GM21619 (cell line): ENCODE data around the gene TRIM47.

Source experiments
- ATAC-seq: cut with Tn5 transposase; IDR thresholded peaks from one replicate; pipeline ENCODE4 v1.9.1; 2021; ENCODE audit not compliant: unreplicated experiment

The TRIM47 gene

DNA sequence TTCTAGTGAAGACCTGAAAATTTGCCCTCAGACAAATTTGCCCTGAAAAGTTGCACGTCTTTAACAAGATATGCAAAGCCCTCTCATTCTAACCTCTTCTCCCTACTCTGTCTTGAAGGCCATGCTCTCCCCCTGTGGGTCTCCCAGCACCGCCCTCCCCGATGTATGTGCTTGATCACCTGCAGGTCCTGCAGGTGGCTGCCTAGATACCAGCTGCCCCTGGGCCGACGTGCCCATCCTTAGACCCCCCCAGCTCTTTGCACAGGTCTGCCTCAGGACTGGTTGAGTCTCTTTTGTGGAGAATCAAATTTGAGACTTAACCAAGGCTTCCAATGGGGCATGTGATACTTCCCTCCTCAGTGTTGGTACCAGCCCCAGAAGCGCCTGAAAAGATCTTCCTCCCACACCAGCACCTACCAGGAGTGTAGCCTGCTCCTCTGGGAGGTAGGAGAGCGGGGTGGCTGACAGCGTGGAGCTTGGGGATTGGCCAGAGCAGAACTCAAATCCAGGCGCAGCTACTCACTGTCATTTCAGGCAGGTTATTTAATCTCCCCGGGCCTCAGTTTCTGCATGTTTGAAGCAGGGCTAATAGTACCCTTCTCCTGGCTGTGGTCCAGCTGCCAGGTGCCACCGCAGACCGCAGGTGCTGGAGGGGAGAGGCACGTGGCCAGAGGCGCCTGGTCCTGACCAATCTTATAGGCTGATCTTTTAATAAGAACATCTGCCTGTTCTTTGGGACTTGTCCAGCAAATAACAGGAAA lies 30.9 kb upstream of the TRIM47 start:
- ATAC-seq, result no peak

DNA sequence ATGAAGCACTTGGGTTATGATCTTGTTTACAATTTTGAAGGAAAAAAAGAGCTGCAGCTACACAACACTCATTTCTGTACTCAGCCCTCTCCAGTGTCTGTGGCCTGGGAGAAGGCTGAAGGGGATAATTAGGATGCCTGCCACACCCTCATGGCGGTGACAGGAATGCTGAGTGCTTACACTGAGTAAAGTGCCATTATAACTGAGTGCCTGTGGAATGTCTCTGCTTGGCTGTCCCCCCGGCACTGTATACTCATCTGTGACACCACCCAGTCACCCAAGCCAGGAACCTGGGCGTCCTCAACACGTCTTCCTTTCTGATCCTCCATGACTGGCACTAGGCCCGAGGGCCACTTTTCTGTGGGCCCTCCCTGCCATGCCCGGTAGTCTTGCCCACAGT lies 29.8 kb upstream of the TRIM47 start:
- ATAC-seq, result no peak

DNA sequence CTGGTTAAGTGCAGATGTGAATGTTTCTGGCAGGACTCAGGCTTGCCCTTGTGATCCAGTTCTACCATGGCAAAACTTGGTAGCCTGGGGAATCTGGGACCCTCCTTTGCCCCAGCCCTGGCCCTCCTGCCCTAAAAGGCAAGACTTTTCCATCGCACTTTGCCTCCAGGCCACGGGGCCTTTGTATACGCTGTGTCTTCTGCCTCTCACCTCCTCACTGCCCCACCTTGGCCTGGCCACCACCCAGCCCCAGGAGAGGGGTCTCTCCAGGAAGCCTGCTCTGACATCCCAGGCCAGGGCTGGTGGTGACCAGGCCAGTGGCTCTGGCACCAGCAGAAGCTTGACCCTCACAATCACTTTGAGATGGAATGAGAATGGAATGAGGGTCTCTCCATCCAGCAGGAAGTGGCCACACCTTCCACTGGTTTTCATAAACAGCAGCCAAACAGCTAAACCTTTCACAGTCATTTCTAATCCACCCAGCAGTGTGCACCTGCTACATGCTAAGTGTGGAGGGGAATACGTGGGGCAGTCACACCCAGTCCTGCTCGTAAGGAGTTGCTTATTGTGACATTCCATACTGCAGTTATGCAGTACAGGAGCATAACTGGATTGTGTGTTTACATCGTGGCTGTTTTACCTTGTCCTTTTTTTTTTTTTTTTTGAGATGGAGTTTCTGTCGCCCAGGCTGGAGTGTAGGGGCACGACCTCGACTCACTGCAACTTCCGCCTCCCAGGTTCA lies 27.9 kb upstream of the TRIM47 start:
- no peak for ATAC-seq

DNA sequence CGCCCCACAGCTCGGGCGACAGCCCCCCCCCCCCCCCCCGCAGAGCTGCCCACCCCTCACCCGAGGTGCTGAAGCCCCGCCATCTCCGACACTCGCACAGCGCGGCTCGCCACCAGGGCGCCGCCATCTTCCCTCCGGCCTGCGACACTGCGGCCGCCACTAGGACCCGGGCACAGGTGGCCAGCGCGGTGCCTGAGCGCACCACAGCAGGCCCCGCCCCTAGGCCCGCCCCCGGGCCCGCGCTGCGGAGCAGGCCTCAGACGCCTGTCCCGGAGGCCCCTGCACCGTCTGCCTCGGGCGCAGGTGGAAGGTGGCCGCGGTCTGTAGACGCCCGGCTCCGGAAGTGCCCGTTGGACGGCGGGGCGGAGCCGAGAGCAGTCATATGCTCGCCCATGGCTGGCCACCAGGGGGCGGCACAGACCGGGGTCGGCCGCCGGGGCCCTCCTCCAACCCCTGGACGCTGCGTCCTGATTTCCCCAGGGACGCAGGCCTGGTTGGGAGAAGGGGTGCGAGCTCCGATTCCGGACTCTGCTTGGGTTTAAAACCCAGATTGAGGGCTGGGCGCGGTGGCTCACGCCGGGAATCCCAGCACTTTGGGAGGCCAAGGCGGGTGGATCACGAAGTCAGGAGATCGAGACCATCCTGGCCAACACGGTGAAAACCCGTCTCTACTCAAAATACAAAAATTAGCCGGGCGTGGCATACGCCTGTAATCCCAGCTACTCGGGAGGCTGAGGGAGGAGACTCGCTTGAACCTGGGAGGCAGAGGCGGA lies 26.6 kb upstream of the TRIM47 start, which contains the start of gene MRPL38:
Gene MRPL38 (minus strand): TSS at position 136 of the 773 bp plus-strand sequence. CDS start 9 bp downstream, at position 127.
- ATAC-seq, result peak; percentile 89

DNA sequence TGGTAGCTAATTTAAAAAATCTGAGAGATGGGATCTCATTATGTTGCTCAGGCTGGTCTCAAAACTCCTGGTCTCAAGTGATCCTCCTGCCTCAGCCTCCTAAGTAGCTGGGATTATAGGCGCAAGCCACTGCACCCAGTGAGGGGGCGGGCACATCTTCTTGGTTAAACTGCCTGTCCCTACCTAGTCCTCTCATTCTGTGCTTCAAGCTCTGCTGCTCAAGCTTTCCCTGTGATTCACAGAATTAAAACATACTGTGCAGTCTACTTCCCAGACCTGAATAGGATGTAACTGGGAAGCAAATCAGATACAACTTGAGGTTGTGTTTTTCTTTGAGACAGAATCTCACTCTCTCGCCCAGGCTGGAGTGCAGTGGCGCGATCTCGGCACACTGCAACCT lies 24.0 kb upstream of the TRIM47 start:
- ATAC-seq, result no peak

DNA sequence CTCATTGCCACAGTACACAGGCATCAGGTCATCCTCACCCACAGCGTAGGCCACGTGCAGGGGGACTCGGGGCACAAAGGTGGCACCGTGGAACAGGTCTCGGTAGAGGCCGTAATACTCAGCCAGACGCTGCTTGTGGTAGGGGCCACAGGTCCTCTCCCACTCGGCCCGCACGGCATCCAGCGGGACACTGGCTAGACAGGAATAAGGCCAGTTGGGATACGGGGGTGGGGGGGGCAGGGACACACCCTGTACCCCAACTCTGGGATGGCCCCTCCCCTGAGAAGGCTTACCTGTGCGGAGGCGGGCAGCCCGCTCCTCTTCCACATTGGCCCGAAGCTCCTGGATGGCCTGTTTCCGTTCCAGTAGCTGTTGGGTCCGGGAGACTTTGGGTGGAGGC lies 23.3 kb upstream of the TRIM47 start:
- ATAC-seq, result no peak

DNA sequence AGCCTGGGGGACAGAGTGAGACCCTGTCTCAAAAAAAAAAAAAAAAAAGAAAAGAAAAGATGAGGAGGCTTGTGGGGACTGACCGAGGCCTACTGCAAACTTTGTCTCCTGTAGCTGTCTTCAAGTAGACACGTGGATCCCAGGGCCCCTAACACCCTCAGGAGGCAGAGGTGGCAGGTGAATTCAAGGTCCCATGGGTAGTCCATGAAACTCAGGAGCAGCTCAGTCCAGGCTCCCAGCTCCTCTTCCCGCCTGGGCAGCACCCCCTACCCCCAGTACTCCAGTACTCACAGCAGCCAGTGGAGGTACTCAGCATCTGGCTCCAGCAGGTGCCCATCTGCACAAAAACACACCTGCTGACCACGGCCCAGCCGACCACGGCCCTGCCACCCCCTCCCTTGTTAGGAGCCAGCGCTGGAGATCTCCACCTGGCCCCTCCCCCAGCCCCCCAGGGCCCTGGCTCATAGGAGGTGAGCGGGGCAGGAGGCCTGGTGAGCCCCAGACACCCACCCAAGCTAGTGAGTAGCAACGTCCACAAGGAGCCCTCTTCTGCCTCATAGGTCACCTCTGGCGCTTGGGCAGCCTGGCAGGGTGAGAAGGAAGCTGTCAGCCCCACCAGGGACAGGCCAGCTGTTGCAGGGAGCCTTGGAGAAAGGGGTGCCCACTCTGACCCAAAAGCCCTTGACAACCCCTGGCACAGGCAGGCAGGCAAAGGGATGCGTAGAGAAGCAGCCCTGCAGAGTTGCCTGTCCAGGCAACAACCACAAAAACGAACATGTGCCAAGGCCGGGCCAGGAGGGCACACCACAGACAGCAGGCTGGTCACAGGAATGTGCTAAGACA lies 22.5 kb upstream of the TRIM47 start:
- ATAC-seq, result no peak

DNA sequence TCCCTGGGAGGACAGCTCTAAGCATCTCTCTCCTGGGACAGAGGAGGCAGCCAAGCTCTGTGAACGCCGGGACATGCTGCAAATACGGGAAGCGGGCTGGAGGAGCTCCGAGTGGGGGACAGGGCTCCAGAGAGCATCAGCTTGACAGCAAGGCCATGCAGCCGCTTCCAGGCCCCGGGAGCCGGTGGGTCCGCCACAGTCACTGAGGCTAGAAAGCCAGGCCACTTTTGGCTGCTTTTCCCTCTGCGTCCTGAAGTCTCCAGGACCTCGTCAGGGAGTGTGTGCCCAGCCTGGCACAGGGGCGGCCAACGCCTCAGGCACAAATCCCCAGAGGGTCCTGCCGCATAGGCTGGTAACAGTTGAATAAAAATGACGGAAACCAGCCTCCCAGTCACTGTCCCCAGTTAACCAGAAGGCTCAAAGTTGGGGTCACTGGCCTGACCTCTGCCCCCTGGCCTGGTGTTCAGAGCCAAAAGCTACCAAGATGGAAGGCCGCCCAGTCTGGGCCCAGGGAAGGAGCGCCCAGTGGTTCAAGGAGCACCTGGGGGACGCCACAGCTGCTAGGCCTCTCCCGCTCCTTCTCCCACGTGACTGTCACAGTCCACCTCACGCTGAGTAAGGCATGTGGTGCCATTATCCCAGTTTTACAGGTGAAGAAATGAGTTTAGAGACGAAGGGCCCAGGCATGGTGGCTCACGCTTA lies 21.5 kb upstream of the TRIM47 start:
- ATAC-seq, result no peak

DNA sequence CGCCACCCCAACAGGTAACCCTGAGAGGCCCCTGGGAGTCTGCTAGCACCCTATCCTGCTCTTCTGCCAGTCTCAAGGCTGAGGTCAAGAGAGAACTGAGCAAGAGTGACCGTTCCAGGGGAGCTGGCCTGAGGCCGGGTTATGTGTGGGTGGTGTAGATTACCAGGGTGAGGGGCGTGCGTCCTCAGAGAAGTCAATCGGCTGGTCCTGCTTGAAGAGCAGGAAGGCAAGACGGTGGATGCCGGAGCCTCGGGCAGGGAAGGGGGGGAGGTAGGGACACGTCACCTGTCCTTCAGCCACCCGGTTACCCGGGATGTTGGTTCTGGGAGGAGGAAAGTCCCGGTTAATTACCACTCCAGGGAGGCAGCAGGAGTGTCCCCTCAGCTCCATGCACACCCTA lies 21.0 kb upstream of the TRIM47 start:
- ATAC-seq, result no peak

DNA sequence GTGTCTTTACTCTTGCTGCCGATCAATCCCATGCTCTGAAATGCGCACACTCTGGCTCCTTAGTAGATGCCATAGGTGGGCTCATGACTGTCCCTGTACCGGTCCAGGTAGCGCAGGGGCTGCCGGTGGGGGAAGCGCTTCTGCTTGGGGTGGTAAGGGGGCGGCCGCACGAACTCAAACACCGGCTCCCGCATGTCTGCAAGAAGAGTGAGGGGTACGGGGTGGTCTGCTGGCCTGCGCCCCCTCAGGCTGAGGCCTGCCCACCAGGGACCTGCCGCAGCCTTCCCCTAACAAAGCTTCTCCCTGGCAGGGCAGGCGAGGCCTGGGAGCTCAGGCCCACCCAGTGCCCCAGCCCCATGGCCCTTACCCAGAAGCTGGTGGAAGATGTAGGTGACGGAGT lies 20.4 kb upstream of the TRIM47 start:
- no peak for ATAC-seq

DNA sequence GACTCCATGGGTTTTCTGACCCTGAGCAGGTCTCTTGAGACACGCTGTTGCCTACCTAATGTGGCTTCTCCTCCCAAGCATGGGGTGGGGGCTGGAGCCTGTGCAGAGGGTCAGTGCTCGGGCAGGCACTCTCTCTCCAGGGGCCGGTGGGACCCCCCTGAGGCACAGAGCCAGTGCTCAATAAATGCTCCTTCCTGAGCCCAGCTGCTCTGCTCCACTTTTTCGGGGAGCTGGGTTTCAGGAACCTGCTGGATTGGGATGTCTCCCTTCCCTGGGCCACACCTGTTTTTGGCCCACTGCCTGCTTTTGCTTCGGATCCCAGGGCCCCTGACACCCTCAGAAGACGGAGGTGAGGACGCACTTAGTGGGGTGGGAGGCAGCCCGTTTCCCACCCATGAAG lies 19.7 kb upstream of the TRIM47 start:
- ATAC-seq, result no peak

DNA sequence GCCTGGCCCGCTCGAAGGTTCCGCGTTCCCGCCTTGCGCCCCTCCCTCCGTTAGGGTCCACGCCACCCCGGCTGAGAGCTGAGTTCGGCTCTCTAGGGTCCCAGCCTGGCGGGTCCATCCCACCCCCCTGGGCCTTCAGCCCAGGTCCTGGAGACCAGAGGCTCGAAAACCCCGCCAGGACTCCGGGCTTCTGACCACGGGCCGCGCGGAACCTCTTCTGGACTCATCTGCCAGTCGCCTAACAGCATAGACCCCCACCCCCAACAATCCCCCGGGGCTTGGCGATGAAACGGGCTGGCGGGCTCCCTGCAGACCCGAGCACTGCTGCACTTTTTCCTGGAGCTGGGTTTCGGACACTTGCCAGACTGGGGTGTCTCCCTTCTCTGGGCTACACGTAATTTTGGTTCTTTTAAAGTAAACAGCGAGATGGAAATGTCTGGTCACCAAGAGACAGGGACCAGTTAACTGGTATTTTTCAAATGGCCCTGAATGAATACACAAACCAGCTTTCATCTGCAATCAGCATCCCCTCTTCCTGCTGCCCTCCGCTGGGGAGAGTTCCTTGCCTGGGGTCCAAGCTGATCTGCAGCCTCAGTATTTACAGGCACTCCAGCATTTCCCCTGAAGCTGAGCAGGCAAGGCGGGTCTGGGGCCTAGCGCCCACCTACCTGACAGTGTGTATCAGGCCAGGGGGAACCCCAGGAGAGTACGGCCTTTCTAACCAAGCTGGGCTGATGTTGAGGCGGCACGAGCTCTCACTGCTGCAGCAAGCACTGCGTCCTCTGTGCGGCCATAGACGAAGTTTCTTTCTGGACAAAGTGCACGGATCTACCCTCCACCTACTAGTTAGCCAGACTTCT lies 19.0 kb upstream of the TRIM47 start:
- ATAC-seq, result no peak

DNA sequence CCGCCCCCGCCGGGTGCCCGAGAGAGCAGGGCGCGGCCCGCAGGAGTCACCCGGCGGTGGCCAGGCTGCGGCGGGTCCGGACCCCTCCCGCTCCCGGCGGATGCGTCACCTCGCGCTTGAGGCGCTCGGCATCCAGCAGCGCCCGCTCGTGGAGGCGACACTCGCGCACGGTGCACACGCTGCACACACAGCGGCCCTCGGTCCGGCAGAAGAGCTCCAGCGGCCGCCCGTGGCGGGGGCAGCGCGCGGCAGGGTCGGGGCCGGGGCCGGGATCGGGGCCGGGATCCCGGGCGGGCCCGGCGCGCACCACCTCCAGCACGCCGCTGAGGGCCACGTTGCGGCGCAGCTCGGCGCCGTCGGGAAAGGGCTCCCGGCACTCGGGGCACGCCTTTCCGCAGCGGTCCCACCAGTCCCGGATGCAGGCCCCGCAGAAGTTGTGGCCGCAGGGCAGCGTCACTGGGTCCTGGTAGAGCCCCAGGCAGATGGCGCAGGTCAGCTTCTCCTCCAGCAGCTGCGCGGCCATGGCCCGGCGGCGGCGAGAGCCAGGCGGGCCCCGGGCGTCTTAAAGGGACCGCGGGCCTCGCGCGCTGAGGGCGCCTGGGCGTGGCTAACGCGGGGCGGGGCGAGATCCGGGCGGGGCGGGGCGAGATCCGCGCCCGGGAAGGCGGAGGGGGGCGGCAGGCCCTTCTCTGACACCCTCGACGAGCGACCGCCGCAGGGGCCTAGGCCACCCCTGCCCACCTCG lies 18.2 kb upstream of the TRIM47 start, which contains the start of gene TRIM65:
Gene TRIM65 (minus strand): TSS at position 537 of the 745 bp plus-strand sequence. CDS start 14 bp downstream, at position 523.
- ATAC-seq, result peak; percentile 62

DNA sequence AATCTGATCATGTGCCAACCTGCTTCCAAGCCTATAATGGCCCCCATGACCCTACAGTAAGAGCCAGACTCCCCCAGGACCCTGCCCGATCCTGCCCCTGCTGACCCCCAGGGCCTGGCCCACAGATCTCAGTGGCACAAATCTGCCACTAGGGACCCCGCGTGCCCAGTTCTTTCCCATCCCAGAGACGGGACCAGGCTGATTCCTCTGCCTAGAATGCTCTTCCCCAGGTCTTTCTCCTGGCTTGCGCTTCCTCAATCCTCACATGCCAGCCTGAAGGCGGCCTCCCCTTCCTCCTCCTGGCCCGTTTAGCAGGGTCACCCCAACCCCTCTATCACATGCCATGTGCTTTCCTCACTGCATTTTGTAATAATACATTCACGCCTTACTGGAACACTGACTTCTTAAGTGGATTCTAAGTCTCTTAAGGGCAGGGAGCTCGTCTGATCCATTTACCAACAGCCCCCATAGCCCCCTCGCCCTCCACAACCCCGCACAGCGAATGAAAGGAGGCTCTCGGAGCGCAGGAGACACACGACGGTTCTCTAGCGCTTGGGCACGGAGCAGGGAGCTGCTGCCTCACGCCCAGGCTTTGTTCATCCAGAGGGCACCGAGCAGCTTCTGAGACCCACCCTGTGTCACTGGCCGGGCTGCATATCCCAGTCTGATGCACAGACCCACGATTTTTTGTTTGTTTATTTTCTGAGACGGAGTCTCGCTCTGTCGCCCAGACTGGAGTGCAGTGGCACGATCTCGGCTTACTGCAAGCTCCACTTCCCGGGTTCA lies 17.2 kb upstream of the TRIM47 start:
- ATAC-seq, result no peak

DNA sequence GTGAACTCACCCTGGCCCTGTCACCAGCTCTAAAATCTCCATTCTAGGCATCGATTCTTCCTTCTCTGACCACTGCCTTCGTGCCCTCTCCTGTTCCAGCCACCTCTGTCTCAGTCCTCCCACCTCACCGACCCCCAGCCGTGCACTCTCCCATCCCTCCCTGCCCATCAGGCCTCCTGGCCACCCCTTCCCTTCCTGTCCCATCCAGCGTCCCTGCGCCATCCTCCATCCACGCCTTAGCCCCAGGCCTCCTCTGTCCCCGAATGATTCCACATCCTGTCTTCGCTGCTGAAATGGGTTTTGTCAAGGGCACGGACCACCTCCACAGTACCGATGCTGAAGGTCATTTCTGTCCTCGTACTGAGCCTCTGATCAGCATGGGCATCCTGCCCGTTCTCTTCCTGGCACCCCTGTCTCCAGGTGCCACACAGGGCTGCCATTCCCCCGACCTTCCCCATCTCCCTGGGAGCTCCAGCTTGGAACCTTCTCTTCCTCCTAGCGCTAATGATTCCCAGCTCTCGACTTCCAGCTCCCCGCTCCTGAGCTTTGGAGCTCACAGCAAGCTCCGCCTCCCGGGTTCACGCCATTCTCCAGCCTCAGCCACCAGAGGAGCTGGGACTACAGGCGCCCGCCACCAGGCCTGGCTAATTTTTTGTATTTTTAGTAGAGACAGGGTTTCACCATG lies 15.8 kb upstream of the TRIM47 start:
- ATAC-seq, result no peak

DNA sequence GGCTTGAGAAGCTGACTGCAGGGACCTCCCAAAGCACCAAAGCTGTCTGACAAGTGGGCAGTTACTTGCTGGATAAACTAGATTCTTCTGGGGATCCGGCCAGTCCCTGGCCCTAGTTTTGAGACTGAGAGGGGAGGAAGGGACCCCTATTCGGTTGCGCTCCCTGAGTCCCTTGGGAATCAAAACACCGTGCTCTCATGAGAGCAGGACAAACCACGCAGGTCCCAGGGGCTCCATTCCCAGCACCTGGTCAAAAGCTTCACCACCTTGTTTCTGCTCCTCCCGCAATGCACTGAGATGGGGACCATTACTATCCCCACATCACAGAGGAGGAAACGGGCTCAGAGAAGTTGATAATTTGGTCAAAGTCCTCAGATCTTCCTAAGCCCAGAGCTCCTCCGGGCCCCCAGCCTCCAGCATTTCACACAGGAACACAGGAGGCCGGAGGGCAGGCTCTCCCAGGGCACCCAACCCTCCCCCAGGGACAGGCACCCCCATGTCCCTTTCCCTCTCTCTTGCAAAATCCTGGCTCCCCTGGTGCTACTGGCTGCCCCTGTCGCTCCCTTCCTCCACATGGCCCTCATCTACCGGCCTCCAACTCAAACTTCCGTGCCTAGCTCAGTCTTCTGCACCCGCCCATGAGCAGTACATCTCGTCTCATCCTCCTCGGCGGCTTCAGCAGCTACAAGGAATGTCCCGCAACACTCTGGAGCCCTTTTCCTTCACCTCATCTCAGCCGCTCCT lies 15.1 kb upstream of the TRIM47 start:
- ATAC-seq, result no peak
